ENCODE measurements around the gene RRP36.
A peak's percentile ranks its signal among the peaks of the same experiment; 100 is the strongest.
"Not testable (repeated sequence)": the region's sequence is repeated elsewhere in the genome, so short reads cannot be mapped to it uniquely, and the experiment has no call there.

The RRP36 gene

DNA sequence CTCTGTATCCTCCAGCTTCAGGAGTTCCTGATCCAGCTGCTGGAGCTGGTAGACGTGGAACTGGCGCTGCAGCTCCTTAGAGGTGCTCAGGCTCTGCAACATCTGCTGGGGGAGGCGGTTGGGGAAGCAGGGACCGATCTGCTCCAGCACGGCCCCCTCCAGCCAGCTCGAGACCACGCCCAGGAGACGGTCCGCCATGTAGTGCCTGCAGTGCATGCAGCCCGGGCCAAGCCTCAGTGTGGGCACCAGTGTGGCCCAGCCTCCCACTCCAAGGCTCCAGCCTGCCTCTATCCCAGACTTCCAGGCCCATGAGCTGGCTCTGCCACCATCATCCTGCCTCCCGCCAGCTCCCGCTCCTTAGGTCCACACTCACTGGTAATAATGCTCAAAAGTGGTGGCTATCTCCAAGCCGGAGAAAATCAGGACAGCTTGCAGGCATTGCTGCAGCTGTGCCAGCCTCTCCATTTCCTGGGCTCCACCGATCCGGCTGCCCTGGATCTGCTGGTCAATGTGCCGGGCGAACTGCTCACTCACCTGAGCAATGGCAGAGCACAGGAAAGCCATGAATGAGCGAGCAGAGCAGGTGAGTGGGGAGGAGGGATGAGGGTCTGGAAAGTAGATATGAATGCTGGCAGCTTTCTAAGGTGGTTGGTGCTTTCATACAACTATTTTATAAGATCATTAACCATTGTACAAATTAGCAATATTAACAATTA is 19.3 kb downstream of the RRP36 start:
- no peak for DNase-seq

DNA sequence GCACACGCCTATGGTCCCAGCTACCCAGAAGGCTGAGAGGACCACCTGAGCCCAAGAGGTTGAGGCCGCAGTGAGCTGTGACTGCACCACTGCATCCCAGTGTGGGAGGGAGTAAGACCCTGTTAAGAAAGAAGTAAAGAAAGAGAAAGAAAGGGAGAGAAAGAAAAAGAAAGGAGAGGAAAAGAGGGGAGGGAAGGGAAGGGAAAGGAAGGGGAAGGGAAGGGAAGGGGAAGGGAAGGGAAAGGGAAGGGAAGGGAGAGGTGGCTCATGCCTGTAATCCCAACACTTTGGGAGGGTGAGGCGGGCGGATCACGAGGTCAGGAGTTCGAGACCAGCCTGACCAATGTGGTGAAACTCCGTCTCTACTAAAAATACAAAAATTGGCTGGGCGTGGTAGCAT is 20.1 kb downstream of the RRP36 start:
- not testable (repeated sequence) for DNase-seq

DNA sequence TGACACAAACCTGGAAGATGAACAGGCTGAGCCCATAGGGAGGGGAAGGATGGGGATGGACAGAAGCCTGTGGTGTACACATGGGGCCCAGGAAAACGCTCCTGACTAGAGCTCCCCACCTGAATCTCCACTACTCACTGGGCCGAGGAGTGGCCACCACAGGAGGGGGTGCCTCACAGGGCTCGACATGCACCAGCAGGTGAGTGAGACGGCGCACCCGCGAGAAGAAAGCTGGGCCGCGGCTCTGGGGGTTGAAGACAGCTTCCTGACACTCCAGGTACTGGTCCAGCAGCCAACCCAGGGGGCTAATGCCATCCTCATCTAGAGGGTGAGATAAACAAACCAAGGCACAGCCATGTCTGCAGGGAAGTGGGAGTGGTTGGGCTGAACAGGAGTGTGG is 21.9 kb downstream of the RRP36 start:
- DNase-seq: no peak

DNA sequence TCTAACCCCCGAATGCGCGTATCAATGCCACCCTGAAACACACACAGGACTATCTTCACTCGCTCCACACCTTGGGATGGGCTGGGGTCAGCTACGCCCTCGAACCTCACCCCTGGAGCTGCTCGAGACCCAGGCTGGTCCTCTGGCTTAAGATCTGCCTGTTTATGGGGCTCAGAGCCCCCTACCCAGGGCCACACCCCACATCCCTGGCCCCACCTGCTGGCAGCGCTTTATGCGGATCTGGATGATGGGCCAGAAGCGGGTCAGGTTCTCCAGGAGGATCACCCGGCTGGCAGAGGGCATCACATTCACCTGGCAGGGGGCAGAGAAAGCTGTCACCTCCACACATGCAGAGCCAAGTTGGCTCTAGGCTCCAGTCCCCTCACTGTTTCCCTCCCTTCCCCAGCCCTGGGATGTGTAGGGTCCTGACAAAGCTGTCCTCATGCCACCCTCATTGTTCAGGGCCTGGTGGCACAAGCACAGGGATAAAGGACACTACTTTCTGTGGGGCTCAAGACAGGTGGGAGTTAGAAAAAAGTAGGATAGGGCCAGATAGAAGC is 24.0 kb downstream of the RRP36 start:
- no peak for DNase-seq

DNA sequence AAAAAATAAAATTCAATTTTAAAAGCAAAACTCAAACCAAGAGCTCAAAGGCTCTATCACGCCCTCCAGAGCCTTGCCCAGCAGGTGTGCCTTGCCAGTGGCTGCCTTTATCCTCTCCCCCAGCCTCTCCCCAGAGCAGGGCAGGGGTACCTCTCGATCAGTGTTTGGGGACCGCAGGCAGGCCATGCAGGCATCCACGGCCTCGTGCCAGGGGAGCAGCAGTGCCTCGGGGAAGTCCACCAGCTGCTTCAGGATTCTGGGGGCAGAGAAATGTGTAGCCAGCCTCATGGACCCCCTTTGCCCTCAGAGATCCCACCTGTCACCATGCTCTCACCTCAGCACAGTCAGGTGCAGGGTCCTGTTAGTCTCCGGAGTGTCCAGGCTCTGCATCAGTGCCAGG is 26.6 kb downstream of the RRP36 start:
- DNase-seq: no peak

DNA sequence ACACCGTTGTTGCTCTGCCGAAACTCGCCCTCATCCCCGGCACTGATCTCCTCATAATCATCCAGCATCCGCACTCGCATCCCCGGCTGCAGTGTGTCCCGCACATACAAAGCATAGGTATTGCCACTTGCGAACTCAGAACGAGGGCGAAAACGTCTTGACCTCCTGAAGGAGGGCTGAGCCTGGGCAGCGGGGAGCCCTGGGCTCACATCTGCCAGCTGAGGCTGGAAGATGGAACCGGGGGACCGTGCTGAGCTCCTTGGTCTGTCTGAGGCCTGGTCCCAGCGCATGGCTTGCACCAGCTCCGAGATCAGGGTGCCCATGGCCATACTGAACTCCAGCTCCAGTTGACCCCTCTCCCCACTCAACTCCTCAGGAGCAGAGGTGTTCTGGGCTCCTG is 29.6 kb downstream of the RRP36 start:
- no peak for DNase-seq

DNA sequence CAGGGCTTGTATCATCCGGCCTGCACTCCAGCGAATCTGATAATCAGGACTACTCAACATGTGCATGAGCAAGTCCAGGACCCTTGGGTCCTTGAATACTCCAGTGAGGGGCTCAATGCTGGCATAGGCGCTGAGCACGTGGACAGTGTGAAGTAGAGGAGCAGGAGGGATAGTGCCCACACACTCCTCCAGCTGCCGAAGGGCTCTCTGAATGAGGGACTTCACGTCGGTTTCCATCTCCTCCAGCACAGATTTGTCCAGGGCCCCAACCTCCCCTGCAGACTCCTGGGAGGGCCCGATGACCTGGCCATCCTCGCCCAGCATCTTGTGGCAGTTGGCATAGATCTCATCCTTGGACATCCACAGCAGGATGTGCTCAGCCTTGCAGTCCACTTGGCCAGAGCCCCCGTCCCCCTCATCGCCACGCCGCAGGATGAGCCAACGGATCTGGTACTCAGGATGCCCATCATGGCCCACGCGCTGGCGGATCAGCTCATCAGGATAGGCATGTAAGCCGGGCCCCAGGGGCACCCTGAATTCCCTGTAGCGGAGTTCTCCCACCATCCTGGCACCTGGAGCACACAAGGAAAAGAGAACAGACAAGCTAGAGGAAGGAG is 30.9 kb downstream of the RRP36 start:
- DNase-seq: no peak

DNA sequence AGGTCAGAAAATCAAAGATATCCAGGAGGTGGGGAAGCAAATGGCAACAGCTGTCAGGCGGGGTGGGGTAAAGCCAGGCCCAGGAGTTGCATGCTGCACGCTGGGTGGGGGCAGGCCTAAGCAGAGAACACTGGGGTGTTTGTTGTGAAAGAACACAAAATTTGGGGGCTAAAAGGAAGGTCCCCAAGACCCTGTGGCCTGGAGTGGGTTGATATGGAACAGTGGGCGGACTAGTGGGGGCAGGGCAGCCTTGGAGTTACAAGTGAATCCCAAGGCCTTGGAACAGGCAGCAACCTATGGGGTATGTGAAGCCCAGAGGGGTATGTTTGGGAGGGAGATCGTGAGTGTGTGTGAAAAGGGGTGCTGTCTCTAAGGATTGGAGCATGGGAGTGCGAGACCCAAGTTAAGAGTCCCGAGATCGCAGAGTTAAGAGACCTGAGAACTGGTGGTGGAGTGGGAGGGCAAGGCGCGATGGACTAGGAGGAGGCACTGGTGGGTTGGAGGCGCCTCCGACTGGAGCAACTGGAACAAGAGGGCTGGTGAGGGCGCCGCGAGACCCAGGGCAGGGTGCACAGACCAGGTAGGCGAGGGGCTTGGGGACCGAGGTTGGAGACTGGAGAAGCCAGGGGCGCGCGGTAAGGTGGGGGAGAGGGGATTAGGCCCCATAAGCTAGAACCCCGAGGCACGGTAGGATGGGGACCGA is 31.6 kb downstream of the RRP36 start:
- no peak for DNase-seq

DNA sequence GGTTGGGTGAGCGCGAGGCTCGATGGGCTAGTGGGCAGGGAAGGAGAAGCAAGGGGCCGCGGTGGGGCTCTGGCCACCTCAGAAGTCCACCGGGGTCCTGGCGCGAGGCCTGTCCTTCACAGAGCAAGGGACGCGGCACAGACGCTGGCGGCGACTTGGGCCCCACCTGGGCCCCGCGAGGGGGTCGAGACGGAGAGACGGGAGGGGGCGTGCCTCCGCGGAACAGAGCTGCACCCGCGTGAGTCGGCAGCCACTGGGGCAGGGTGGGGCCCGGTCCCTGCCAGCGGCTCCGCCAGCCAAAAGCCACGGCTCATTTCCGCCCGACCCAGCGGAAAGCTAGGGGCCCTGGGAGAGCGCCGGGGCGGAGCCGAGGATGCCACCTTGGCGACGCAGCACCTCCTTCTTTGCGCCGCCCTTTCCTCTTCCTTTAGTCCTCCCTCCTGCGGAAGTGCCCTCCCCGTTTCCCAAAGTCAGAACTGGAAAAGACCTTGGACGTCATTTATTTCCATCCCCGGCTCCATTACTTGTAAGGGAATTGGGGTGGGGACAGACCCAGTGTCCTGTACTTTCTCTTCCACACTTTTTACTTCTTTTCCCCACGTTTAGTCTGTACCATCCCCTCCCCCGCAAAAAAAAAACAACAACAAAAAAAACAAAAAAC is 32.3 kb downstream of the RRP36 start, which contains the start of gene CUL7:
Gene CUL7 (minus strand): TSS at position 307 of the 661 bp plus-strand sequence. CDS start 1,063 bp downstream, outside the sequence.
- DNase-seq: peak; percentile 85

DNA sequence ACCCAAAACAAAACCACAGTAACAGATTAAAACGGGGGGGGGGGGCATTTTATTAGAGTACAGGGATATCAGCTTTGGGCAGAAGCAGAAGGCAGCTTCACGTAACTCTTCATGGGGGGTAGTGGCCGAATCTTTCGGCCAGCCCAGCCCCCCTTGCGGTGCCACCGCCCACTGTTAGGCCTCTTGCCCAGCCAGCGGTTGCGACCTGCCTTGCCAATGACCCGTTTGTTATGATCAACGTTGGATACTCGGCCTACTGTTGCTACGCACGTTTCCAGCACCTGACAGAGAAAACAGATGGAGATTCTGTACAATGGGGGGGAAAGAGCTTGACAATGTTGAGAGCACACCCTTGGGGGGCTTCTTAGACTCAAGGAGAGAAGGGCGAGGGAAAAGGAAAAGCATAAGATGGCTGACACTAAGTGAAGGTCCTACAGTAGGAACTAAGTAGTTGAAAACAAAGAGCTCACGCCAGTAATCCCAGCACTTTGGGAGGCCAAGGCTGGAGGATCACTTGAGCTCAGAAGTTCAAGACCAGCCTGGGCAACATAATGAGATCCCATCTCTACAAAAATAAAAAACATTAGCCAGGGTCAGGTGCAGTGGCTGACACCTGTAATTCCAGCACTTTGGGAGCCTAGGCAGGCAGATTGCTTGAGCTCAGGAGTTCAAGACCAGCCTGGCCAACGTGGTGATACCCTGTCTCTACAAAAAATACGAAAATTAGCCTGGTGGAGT is 33.0 kb downstream of the RRP36 start:
- no peak for DNase-seq

DNA sequence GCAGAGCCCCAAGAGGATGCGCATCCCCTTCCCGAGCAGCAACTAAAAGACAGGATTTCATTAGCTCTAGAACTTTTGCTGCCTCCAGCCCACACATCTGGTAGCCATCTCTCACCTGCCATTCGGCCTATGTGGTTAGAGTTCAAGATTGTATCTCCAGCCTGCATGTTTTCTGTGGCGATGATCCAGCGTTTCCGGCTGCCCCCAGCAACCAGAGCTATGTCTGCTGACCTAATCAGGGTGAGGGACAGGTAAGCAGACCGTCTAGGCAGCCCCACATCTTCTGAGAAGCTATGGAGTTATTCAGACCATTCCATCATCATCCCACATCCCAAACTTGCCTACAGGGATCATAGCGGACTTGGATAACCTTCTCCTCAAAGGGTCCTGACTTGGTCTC is 34.5 kb downstream of the RRP36 start:
- DNase-seq: no peak

DNA sequence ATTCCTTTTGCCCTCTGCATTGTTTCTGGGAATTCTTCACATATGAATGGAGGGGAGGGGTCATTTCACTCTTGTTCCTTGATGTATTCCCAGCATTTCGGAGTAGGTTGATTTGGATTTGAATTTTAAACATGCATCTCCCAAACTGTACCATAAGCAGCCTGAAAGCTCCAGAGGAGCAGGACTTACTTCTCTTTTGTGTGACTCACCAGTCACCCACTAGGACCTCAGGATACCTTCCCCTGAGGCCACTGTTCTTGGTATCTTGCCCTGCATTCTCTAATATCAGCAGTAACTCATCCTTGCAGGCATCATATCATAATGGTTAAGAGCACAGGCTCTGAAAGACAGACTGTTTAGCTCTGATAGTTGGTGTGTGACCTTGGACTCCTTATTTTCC is 37.1 kb downstream of the RRP36 start:
- no peak for DNase-seq

DNA sequence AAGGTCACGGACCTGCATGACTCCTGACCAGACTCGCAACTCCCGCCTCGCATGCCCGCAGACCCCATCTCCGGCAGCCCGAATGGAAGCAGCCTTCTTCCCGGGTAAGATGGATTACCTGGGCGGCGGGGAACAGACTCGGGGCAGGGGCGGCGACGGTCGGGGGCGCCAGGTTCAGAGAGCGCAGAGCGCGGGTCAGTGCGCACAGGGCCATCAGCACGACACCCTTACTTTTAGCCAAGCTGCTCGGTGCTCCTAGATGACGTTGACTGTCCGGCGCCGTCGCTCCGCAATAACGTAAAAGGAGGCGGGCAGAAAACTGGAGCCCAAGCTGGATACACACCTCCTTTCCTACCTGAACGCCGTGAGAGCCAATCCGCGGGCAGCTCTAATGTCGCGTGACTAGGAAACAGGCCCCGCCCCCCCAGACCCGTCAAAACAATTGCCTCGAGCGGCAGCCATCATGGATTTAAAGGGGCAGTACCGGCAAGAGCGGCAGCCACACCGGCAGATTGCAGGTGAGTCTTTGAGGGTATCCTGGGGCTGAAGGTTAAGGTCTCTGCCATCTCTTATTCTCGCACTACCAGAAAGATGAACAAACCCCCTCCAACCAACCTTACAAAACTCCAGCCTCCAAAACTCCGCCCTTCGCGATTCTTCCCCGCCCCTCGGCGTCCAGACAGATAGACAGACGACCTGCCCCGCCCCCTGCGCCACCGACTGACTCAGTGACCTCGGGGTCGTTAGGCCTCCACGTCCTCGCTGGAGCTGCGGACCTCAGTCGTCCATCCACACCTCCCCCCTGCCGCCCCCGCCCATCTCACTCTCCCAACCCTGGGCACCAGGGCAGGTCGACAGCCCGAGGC is 38.0 kb downstream of the RRP36 start, which contains the start of the genes KLC4 and MRPL2:
Gene KLC4 (plus strand): TSS at position 464 of the 866 bp plus-strand sequence. CDS start 1,705 bp downstream, outside the sequence.
Gene MRPL2 (minus strand): TSS at position 267 of the 866 bp plus-strand sequence. CDS start 53 bp downstream, at position 214.
- DNase-seq: peak; percentile 98

DNA sequence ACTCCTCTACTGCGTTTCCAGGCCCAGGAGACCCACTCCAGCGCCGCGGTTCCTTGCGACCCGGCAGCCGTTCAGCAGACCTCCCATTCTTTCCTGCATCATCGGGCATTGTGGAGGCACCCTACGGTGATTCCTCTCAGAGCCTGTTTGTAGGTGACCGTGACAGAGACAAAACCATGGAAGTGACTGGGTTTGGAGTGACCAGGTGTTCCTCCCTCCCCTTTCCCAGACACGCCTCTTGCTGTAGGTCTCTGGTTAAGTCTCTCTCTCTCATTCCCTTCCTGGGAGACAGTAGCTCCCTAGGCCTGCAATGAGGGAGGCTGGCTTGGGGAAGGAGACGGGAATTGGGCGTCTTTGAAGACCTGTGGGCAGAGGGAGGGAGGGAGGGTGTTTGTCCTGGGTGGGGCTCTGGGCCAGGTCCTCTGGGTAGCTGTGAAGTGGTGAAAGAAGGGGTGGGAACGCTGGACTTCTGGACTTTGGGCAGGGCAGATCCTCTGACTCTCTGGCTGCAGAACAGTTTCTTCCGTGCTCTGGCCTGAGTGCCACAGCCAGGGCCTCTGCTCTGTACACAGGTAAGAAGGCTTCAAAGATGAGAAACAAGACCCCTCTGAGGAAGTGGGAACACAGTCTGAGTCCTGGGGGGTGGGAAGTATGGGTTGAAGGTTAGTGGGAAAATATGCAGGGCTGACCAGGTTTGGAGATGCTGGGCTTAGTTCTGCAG is 38.8 kb downstream of the RRP36 start:
- DNase-seq: no peak

DNA sequence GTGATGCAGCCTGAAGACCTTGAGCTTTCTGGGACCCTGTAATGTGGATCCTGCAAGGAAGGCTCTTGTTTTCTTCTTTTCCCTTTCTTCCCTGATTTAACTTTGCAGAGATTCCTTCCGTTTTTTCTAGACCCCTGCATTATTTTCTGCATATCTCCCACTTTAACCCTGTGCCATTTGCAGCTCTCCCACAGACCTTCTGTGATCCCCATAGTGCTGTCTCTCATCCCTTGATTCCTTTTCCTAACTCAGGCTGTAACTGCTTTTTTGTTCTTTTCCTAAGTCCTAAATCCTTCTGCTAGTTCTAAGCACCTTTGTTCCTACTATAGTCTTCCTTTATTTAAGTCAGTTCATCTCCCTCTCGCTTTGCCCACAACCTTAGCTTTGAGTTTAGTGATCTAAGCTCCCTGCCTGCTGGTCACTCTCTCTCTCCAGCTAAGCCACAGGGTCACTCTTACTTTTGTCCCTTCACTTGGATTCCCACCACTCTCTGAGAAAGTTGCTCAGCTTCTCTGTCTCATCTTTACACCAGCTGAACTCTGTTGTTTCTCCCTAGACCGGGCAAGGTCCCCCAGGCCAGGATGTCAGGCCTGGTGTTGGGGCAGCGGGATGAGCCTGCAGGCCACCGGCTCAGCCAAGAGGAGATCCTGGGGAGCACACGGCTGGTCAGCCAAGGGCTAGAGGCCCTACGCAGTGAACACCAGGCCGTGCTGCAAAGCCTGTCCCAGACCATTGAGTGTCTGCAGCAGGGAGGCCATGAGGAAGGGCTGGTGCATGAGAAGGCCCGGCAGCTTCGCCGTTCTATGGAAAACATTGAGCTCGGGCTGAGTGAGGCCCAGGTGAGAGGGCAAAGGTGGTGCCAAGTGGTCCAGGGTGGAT is 39.6 kb downstream of the RRP36 start:
- no peak for DNase-seq

DNA sequence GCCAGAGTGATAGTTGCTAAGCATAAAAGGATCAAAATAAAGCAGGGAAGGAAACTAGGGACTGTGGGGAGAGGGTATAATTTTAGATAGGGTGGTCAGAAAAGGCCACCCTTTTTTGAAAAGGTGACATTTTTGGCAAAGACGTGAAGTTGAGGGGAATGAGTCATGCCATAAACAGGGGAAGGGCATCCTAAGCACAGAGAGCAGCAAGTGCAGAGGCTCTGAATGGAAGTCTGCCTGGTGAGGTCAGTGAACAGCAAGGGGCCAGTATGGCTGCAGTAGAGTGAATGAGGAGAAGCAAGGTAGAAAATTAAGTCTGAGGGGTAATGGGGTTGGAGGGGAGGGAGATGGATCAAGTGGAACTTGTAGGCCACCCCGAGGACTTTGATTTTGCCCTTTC is 40.4 kb downstream of the RRP36 start:
- no peak for DNase-seq

DNA sequence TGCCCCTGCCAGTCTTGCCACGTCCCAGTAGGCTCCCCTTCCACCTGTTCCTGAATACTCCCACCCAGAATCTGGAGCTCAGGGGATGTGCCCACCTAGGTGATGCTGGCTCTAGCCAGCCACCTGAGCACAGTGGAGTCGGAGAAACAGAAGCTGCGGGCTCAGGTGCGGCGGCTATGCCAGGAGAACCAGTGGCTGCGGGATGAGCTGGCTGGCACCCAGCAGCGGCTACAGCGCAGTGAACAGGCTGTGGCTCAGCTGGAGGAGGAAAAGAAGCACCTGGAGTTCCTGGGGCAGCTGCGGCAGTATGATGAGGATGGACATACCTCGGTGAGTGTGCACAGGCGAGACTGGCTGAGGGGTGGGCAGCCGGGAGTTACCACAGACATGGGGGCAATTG is 41.4 kb downstream of the RRP36 start:
- no peak for DNase-seq

DNA sequence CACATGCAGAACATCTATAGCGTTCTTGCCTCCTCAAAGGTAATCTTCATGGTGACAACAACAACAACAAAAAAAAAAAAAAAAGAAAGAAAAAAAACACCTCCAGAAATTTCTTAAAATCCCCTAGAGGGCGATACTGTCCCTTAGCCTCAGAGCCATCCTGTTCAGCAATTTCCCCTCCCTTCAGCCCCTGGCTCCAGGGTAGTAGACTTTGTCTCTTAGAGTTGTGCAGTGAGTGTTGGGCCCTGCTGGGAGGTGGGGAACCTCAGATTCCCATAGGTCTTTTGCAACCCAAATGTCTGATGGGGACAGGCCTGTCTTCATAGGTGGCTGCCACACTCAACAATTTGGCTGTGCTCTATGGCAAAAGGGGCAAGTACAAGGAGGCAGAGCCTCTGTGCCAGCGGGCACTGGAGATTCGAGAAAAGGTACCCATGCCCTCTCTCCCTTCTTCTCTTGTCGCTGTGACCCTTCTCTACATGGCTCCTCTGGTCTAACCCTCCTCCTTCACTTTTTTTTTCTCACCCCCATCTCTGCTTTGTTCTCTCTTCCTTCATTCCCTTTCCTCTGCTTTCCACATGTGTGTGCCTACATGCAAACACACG is 48.7 kb downstream of the RRP36 start:
- no peak for DNase-seq

Measured in CD4-positive, alpha-beta T cell treated with Interferon gamma for 1 hour (primary cell).